8988T (cell line): ENCODE results near the gene FBLIM1.
"Not testable (repeated sequence)": the region's sequence is repeated elsewhere in the genome, so short reads cannot be mapped to it uniquely, and the experiment has no call there.

Source experiments
- DNase-seq: peaks from one replicate; pipeline ENCODE4 v3.0.0; 2011

The FBLIM1 gene

DNA sequence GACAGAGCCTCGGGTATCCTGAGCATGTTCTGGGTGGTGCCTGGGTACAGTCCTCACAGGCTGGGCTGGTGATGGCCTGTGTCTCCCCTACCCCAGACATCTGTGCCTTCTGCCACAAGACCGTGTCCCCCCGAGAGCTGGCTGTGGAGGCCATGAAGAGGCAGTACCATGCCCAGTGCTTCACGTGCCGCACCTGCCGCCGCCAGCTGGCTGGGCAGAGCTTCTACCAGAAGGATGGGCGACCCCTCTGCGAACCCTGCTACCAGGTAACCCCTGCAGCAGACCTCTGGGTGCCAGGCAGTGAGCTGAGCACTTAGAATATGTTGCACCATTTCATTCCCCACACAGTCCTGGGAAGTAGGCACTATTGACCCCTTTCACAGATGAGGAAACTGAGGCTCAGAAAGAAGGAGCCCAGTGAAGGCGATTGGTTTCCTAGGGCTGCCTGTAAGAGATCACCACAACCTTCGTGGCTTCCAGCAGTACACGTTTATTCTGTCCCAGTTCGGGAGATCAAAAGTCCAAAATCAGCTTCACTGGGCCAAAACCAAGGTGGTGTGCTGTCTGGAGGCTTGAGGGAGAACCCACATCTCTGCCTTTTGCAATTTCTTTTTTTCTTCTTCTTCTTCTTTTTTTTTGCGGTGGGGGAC is 11.8 kb downstream of the FBLIM1 start:
- DNase-seq = no peak

DNA sequence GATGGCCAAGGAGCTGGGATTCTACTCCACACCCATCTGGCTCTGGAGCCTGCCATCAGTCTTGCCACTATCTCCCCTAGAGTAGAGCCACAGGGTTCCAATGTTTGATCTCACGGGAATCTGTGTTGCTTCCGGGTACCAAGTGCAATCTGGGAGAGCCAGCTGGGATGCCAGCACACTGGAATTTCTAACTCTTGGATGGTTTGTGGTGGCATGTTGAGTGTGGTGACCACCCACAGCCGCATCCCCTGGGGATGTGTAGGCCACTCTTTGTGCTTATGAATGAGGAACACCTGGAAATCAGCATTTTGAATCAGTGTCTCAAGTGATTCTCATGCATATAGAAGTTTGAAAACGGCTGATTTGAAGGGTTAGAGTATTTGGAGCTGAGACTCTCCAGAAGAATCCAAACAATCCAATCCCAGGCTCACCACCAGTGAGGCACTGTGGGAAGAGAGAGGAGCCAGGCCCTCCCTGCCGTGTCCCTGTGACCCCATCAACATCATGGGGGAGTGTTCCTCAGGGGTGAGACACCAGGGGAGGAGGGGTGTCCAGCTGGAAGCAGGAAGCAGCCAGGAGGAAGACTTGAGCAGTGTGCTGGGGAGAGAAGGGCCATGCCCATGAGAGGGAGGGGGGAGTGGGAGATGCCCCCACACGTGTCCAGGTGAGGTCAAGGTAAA is 13.4 kb downstream of the FBLIM1 start:
- DNase-seq = no peak

- DNase-seq = no peak
These were observed 17.1 kb downstream of the FBLIM1 start for GRCh38 chr1:15775706-15776105.

- DNase-seq = no peak
These were observed 19.5 kb downstream of the FBLIM1 start for GRCh38 chr1:15777909-15778707.

- DNase-seq = no peak
These were observed 27.1 kb downstream of the FBLIM1 start for GRCh38 chr1:15785683-15786082.

DNA sequence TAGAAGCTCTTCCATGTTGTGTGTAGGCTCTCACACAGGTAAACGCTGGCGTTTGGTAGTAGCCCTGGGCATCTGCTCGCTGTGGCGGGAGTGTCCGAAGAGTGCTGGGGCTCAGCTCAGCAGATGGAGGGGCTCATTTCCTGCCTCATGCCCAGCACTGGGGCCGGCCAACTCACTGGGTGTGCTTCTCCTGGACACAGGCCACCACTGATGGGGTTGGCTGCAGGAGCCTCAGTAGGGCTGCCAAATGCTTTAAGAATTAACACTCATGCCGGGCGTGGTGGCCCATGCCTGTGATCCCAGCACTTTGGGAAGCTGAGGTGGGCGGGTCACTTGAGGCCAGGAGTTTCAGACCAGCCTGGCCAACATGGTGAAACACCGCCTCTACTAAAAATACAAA is 28.0 kb downstream of the FBLIM1 start:
- no peak for DNase-seq

- DNase-seq = no peak
These were observed 30.2 kb downstream of the FBLIM1 start for GRCh38 chr1:15788624-15789301.

- DNase-seq = no peak
These were observed 37.5 kb downstream of the FBLIM1 start for GRCh38 chr1:15796086-15796462.

DNA sequence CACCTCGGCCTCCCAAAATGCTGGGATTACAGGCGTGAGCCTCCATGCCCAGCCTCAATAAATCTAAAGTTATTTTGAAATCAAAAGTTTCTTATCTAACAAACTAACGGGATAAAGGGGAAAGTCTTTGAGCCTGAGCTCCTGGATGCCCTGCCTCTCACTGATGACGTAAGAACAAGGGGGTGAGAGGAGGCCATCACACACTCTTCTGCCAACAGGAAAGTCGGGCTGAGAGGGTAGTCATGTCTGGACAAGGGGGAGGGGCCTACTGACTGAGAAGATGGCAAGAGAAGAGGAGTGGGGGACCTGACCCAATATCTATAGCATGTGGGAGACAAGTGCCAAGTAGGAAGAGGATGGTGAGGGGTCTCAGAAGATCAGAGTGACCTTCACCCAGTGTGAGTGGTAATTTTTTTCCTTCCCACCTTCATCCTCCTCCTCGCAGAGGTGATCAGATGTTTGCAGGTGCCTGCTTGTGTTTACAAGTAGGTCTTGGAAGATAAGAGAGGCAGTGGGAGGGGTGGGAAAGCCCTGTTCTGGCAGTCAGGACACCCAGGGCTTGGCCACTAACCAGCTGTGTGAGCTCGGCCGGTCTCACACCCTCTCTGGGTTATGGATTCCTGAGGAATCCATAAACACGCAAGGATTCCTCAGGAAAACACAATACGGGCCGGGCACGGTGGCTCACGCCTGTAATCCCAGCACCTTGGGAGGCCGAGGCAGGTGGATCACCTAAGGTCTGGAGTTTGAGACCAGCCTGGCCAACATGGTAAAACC is 39.2 kb downstream of the FBLIM1 start:
- no peak for DNase-seq

GRCh38 chr1:15799004-15799867 is 40.6 kb downstream of the FBLIM1 start:
- peak; percentile 51 for DNase-seq

- no peak for DNase-seq
These were observed 41.6 kb downstream of the FBLIM1 start for GRCh38 chr1:15799928-15800835.

GRCh38 chr1:15802234-15802965 is 43.8 kb downstream of the FBLIM1 start:
- no peak for DNase-seq

DNA sequence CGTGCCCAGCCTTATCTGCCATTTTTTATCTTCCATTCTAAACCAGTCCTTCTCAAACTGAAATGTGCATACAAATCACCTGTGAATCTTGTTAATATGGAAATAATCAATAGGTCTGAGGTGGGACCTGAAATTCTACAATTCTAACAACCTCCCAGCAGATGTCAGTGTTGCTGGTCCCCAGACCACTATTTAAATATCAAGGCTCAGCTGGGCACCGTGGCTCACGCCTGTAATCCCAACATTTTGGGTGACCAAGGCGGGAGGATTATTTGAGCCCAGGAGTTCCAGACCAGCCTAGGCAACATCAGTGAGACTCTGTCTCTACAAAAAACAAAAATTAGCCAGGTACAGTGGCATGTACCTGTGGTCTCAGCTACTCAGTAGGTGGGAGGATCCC is 44.8 kb downstream of the FBLIM1 start:
- DNase-seq = no peak

DNA sequence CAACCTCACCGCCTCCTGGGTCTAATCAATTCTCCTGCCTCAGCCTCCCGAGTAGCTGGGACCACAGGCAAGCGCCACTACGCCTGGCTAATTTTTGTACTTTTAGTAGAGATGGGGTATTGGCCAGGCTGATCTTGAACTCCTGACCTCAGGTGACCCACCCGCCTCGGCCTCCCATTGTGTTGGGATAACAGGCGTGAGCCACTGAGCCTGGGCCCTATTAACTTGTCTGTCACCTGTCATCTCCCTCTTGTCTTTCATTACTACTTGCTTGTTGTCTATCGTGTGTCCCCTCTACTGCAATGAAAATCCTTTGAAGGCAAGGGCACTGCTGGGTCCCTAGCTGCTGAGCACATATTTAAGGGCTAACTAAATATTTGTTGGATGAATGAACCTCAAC is 45.5 kb downstream of the FBLIM1 start:
- no peak for DNase-seq

- no peak for DNase-seq
These were observed 48.5 kb downstream of the FBLIM1 start for GRCh38 chr1:15807121-15807520.

GRCh38 chr1:15807549-15807948 is 49.0 kb downstream of the FBLIM1 start, which contains the start of gene UQCRHL:
UQCRHL (minus strand) TSS chr1:15807649; CDS start chr1:15807649, 0 bp downstream.
- DNase-seq = not testable (repeated sequence)

DNA sequence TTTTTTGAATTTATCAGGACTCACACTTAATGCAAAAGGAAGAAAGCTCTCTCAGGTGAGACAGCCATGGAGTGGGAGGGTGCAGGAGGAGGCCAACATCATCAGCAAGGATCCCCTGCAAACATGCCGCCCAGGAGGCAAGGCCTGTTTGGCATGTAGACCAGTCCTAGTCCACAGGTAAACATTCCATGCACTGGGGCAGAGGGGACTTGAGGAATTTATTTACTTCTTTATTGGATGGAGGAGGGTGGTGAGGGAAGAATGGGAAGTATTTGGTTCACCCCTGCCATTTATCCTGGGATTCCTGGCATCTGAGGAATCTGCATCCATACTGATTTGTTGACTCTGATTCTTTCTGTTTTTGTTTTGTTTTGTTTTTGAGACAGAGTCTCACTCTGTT is 50.4 kb downstream of the FBLIM1 start:
- DNase-seq = no peak

DNA sequence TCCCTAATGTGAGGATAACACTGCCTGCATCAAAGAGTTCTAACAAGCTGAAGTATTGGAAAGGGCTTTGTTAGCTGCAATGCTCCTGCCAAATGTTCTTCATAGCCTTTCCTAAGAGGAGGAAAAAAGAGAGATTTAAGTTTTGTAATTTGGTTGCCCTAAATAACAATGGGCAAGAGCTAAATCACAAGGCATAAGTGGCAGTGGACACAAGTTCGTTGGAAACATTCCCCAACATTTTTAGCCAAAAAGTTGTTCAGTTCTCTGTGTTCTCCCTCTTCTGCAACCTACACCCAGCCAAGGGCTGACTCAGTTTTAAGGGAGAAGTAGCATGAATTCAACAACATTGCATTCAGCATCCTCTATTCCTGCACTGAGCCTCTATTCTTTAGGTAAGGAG is 51.5 kb downstream of the FBLIM1 start:
- no peak for DNase-seq

DNA sequence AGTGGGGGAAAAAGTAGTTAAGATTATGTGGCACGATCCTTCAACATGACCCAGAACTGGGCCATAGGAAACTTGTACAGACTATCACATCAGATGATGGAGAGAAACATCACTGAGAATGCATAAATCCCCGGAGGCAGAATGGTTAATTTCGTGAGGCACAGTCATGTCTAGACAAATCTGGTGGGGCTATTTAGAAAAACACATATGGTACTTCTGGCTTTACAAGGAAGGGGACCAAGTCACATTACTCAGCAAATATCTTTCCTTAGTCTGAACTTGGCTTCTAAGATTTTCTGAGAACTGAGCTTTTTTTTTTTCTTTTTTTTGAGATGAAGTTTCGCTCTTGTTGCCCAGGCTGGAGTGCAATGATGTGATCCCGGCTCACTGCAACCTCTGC is 58.1 kb downstream of the FBLIM1 start:
- DNase-seq = no peak

DNA sequence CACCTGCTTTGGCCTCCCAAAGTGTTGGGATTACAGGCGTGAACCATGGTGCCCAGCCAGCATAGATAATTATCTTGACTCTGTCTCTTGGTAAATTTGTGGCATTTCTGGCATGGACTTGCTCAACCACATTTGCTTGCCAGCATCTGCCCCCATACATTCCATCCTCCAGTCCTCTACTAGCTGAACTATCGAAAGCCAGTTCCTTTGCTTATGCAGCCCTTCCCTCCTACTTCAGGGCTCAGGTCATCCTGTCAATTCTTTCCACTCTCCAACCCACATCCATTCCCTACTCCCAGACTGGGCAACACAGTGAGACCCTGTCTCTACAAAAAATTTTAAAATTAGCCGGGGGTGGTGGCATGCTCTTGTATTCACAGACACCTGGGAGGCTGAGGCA is 61.9 kb downstream of the FBLIM1 start:
- DNase-seq = no peak
